Kidney tubule cell (primary cell): ENCODE results near the gene MAS1L.

ENCODE experiments used
- DNase-seq: peaks from one replicate; pipeline ENCODE4 v3.0.0-alpha.2; 2018; ENCODE audit warnings: low spot score

Gene MAS1L

GRCh38 chr6:29510202-29510601 is 22.4 kb upstream of the MAS1L start:
- no peak for DNase-seq

GRCh38 chr6:29509711-29510110 is 22.0 kb upstream of the MAS1L start:
- no peak for DNase-seq

- DNase-seq = no peak
Measured at GRCh38 chr6:29509239-29509638, 21.5 kb upstream of the MAS1L start.

GRCh38 chr6:29507319-29507718 is 19.6 kb upstream of the MAS1L start:
- DNase-seq = no peak

- no peak for DNase-seq
Measured at GRCh38 chr6:29506446-29507067, 18.8 kb upstream of the MAS1L start.

- no peak for DNase-seq
Measured at GRCh38 chr6:29505808-29506207, 18.1 kb upstream of the MAS1L start.

- DNase-seq = no peak
Measured at GRCh38 chr6:29504961-29505360, 17.2 kb upstream of the MAS1L start.

- DNase-seq = peak; percentile 38
Measured at GRCh38 chr6:29502597-29502996, 14.8 kb upstream of the MAS1L start.

GRCh38 chr6:29502181-29502580 is 14.4 kb upstream of the MAS1L start:
- DNase-seq = no peak

GRCh38 chr6:29501106-29501505 is 13.3 kb upstream of the MAS1L start:
- no peak for DNase-seq

GRCh38 chr6:29500594-29500993 is 12.8 kb upstream of the MAS1L start:
- no peak for DNase-seq

GRCh38 chr6:29499704-29500103 is 11.9 kb upstream of the MAS1L start:
- no peak for DNase-seq

- no peak for DNase-seq
Measured at GRCh38 chr6:29496961-29497360, 9.2 kb upstream of the MAS1L start.

GRCh38 chr6:29495571-29495970 is 7.8 kb upstream of the MAS1L start:
- DNase-seq = no peak

GRCh38 chr6:29494131-29494530 is 6.4 kb upstream of the MAS1L start:
- no peak for DNase-seq

- DNase-seq = no peak
Measured at GRCh38 chr6:29493261-29493660, 5.5 kb upstream of the MAS1L start.

- no peak for DNase-seq
Measured at GRCh38 chr6:29491574-29491973, 3.8 kb upstream of the MAS1L start.

- DNase-seq = no peak
Measured at GRCh38 chr6:29490552-29490951, 2.8 kb upstream of the MAS1L start.

- no peak for DNase-seq
Measured at GRCh38 chr6:29490055-29490454, 2.3 kb upstream of the MAS1L start.

- DNase-seq = no peak
Measured at GRCh38 chr6:29489286-29489685, 1.5 kb upstream of the MAS1L start.

- no peak for DNase-seq
Measured at GRCh38 chr6:29488874-29489273, 1.1 kb upstream of the MAS1L start.

- DNase-seq = no peak
Measured at GRCh38 chr6:29487131-29487530, 625 bp downstream of the MAS1L start.

GRCh38 chr6:29486577-29486976 is 1.2 kb downstream of the MAS1L start:
- no peak for DNase-seq

- no peak for DNase-seq
Measured at GRCh38 chr6:29483735-29484134, 4.0 kb downstream of the MAS1L start.

- DNase-seq = no peak
Measured at GRCh38 chr6:29483186-29483585, 4.6 kb downstream of the MAS1L start.
